ENCODE measurements around the gene GYG1.

- no peak for TF ChIP-seq CTCF (conservative IDR thresholded peaks at IDR 0.05; ENCODE audit: low read depth in 2 of 2)
- TF ChIP-seq POLR2AphosphoS5 (IDR thresholded peaks at IDR 0.05; ENCODE audit: low read depth): no peak
- TF ChIP-seq REST (IDR thresholded peaks at IDR 0.05; ENCODE audit: unreplicated experiment): no peak
- no peak for TF ChIP-seq EZH2 (IDR thresholded peaks at IDR 0.05; ENCODE audit: low read depth, unreplicated experiment)
- no peak for TF ChIP-seq ZNF331 (CRISPR knock-in tag; IDR thresholded peaks at IDR 0.05; ENCODE audit: low read depth)
- no peak for TF ChIP-seq STAT1 (IDR thresholded peaks at IDR 0.05; ENCODE audit: unreplicated experiment)
- TF ChIP-seq CREB1 (CRISPR knock-in tag; IDR thresholded peaks at IDR 0.05; ENCODE audit: low read depth): no peak
- no peak for TF ChIP-seq EZH2phosphoT487 (IDR thresholded peaks at IDR 0.05; ENCODE audit: unreplicated experiment)
- TF ChIP-seq ETS1 (IDR thresholded peaks at IDR 0.05): no peak
- TF ChIP-seq JUNB (IDR thresholded peaks at IDR 0.05; ENCODE audit: unreplicated experiment): no peak
- TF ChIP-seq NANOG (IDR thresholded peaks at IDR 0.05; ENCODE audit: borderline replicate concordance): no peak
- TF ChIP-seq ZNF114 (CRISPR knock-in tag; IDR thresholded peaks at IDR 0.05): no peak
Observed at GRCh38 chr3:148997623-148998022, 6.3 kb downstream of the GYG1 start.
